Urothelium cell line (cell line): ENCODE measurements around the gene GABRR3.

Experiments used
- DNase-seq: peaks from one replicate; pipeline ENCODE4 v3.0.0; 2011; ENCODE audit warnings: low spot score, mixed read lengths
- FAIRE-seq: peaks from 2 replicates; lab custom pipeline; 2011; peaks lifted over from hg19 to GRCh38; lab: Jason Lieb, UNC

Gene GABRR3

DNA sequence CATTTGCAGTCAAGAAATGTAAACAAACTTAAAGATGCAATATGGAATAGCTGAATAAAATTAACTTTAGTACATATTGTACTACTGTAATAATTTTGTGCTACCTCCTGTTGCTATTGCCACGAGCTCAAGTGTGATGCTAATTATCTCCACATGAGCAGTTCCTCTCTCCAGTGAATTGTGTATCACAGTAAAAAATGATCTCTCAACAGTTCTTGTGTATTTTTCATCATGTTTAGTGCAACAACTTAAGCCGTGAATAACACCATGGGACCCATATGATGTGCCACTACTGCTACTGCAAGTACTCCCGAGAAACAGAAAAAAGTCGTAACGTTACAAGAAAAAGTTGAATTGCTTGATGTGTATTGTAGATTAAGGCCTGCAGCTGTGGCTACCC is 75.2 kb downstream of the GABRR3 start:
- DNase-seq (no peak), FAIRE-seq (no peak)

DNA sequence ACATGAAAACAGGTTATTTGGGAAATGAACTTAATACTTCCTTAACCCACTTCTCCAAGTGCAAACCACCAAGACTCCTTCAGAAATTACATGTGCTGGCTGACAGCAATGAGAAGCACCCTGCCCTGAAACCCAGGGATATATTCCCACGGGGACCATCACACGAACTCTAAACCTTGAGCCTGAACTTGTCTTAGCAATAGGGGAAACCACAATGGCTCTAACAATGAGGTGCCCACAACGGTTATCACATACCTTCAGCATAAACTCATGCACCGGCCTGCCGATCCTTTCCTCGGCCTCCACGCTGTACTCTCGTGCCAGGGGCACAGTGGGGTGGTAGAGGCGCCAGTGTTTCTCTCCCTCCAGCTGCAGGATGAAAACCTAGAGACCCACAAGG is 76.3 kb downstream of the GABRR3 start:
- DNase-seq (no peak), FAIRE-seq (no peak)

DNA sequence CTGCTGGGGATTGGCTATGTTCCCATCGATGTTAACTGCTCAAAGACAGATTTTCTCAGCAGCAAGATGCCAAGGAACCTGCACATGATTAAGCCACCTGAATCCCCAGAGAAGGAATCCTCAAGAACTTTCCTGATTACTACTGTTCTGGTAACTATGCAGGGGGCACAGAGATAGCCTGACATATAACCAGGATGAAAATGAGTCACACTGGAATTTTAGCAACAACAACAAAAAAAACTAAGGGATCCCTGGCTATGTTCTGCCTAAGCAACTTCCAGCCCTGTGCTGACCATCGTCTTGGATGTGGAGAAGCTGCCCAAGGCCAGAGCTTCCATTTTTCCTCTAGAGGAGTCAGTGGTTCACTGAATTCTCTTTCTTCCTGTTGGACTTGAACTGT is 76.7 kb downstream of the GABRR3 start:
- FAIRE-seq (no peak), DNase-seq (no peak)

DNA sequence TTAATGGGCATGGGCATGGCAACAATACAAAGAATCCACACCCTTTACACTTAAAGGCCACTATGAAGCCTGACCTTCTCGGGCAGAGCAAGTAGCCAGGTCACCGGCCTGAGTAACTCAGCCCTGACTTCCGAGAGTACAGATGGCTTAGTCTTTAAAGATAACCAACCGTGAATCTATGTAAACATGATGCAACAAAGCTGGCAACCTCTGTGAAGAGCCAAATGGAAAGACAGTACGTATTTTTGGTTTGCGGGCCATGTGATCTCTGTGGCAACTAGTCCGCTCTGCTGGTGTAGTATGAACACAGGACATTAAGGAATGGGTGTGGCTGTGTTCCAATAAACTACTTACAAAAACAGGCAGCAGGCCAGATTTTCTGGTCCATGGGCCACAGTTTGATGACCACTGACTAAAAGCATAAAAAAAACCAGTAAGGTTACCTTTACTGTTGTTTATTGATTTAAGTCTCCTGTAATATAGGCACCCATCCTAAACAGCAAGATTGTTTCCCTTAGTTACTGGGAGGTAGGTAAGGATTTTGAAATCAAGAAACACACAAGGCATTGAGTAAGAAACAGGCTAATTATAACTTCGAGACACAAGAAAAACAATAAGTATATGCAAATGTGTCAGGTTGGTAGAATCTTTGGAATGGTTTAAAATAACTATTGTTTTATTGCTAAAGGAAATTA is 77.4 kb downstream of the GABRR3 start:
- no peak for FAIRE-seq
- DNase-seq = no peak

DNA sequence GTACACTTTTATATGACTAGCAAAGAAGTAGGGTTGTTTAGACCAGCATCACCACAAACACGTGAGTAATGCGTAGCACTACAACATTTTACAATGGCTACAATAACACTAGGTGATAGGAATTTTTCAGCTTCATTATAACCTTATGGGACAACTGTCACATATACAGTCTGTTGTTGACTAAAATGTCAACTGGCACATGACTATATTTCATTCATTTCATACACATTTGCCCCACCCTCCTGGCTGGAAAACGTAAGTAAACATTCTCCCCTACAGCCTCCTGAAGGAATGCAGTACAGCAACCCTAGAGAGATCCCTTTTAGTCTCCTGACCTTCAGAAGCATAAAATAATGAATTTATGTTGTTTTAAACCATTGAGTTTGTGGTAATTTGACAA is 79.1 kb downstream of the GABRR3 start:
- DNase-seq = no peak
- no peak for FAIRE-seq

DNA sequence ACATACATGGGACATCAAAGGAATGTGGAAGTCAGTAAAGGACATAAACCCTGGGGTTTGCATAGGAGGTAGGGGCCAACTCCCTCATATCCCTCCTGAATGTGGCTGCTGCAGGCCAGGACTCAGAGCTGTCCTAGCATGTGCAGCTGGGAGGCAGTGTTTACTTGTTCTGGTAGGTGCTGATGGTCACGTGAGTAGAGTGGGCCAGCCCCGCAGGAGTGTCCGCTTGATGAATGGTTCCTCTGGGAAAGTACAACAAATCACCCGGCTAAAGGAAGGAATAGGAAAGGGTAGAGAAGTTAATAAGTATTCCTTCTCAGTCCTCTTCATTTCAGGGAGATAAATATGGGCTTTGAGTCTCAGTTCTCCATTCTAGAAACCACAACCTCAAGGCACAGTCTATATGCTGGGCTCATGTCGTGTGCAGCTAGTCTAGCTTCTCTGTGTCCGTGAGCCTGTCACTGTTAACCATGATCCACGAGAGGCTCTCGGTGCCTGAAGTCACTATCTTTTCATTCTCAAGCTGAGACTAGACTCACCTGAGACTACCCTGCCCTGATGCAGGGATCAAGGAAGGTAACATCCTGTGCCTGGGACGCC is 80.8 kb downstream of the GABRR3 start:
- FAIRE-seq = peak; percentile 32
- no peak for DNase-seq

DNA sequence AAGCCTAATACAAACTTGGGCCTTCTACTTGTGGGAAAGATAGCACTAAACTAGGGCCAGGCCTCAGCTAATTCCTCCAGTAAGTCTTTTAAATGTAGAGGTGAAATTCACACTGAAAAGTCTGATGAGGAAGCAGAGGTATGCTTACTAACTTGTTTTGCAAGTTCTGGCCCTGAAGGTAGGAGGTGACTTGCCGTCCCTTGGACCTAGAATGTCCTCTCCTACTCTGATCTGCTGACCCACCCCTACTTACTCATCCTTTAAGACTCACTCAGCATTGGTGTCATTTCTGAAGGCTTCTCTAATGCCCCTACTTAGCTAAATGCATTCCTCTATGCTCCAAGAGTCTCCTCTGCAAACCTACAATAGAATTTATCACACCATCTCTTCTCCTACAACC is 82.2 kb downstream of the GABRR3 start:
- FAIRE-seq = no peak

DNA sequence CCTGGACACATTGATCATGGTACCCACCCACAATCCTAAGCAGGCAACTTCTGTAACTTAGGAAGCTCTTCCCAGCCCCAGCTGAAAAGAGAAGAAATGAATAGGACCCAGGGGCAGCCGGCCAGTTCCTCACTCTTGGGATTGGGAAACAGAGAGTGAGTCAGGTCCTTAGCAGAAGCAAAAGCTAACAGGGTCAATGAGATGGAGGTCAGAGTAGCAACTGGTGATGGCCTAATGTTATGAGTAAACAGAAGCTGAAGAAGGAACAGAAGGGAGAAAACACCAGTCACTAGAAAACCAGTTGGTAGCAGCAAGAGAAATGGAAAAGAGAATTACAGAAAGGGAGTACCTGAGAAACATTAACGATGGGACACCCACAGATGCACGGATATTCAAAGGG is 82.8 kb downstream of the GABRR3 start:
- no peak for FAIRE-seq

More for the DNA sequence above, 82.2 kb downstream of the GABRR3 start:
- no peak for DNase-seq

DNA sequence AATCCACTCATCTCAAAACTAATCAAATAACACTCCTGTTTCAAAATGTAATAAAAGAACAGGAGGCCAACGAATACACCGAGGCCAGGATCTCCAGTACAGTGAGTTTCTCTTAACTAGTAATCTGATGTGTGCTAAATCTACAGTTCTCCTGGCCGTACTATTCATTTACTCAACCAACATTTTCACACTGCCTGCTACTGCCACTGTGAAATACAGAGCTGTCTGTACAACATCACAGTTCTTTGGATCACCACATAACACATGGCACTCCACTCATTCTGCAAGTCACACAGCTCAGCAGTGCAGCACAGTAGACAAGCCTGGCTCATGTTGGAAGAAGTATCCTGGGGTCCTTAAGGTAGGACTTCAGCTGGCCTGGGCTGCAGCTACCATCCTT is 84.8 kb downstream of the GABRR3 start:
- FAIRE-seq = no peak
- no peak for DNase-seq

More for the DNA sequence above, 82.8 kb downstream of the GABRR3 start:
- no peak for DNase-seq

DNA sequence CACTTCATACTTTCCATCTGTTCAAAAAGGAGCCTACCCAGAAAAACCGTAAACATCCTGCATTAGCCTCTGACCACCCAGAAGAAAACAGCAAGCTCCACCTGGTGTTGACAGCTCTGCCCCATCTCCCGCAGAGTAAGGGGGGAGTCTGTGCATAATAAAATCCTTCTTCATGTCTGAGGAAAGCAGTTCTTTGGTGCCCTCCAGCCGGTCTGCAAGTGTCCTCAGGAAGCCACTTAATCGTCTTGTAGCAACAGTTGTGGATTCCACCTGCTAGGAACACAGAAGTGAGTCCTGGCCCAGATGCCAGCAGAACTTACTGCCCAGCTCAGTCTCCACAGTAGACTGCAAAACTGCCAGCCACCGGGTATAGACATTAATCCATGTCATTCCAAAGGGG is 85.4 kb downstream of the GABRR3 start:
- FAIRE-seq (no peak), DNase-seq (no peak)

DNA sequence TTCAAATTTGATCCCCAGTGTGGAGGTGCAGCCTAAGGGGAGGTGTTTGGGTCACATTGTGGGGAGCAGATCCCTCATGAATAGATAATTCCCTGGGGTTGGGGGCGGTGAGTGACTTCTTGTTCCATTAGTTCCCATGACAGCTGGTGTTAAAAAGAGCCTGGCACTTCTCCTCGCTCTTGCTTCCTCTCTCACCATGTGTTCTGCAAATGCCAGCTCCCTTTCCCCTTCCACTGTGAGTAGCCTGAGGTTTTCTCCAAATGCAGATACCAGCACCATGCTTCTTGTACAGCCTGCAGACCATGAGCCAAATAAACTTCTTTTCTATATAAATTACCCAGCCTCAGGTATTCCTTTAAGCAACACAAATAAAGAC is 86.0 kb downstream of the GABRR3 start:
- FAIRE-seq (no peak), DNase-seq (no peak)

DNA sequence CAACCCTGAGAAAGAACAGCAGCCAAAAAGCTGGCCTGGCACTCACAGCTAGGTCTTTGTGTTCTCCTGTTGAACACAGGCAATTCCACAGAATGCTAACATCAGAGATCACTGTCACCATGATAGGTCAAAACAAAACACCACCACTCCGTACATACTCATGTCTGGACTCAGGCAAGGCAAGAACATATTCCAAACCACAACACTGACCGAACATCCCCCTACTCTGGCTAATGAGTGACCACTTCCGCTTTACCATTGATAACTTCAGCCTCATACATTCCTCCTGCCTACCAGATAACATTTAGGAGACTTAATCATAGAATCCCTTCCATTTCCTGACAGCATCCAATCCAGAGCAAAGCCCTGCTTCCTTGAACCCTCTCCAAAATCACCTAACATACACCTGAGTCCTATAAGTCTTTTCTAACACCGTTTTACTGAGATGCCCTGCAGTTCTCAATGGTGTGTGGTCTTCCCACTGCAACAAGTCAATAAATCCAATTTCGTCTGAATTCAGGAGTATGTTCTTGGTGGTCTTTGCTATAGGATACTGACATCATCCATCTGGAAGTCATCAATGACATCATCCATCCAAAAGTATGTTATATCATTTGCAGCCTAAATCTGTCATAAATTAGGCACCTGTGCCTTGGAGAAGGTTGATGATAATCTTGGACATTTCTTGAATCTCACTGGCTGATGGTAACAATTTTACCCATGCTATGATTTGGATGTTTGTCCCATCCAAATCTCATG is 86.6 kb downstream of the GABRR3 start:
- no peak for DNase-seq
- peak; percentile 46 for FAIRE-seq

DNA sequence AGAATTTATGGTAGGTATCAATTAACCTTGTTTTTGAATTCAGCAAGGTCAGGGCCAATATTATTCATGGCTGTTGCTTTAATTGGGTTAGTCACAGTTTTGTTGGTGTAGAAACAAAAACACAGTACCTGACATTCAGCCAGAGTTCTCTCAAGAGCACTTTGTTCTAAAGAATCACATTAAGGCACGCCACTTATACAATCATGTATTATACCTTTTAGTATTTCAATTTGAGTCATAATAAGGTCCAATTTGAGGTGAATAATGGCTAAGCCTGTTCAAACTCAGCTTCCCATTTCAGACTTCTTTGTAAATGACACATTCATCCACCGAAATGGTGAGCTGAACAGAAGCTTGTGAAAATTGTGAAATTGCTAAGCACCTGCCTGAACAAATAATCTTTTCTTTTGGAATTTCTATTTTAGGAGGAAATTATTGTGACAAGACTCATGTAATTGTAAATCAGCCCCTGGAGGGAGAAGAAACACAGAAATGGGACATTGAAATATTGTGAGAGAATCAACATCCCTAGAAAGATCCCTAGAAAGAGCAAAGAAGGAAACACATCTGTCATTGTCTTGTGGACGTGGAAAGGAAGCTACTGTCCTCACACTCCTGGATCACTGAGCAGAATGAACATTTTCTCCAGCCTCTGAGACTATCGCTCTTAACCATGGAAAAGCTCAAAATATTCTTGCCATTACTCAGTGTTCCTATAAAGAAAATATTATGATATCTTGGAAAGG is 92.1 kb downstream of the GABRR3 start:
- DNase-seq = no peak
- no peak for FAIRE-seq

DNA sequence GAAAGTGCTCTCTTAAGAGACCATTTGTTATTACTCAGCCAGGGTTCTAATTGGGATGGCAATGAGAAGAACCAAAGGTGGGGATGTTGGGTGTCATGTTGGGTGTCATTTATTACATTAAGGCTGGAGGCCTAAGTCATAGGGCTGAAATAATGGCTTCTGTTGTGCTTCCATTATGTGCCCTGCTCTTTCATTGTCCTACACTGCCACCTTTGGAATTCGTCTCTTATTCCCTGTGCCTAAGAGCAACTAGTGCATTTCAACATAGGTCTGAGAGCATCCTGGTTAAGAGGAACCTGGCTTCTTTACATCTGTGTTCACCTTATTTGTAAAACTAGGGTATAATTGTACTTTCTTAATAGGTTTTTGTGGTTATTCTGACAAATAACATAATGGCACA is 95.1 kb downstream of the GABRR3 start:
- no peak for DNase-seq
- no peak for FAIRE-seq

DNA sequence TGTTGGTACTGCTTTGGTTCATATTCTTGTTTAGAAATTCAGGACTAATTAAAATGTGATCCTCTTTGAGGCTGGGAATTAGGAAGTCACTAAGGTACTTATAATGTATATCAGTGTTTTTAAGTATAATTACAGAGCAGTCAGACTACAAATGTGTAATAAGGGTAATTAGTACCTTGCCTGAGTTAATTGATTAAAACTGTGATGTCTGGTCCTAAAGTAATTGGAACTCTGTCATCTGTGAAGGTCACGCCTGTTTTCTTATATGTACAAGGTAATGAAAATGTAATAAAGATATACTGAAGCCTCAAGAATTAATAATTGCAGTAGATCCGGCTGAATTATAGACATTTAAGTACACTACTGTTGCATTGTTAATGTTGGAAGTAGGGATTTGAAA is 95.7 kb downstream of the GABRR3 start:
- no peak for FAIRE-seq

DNA sequence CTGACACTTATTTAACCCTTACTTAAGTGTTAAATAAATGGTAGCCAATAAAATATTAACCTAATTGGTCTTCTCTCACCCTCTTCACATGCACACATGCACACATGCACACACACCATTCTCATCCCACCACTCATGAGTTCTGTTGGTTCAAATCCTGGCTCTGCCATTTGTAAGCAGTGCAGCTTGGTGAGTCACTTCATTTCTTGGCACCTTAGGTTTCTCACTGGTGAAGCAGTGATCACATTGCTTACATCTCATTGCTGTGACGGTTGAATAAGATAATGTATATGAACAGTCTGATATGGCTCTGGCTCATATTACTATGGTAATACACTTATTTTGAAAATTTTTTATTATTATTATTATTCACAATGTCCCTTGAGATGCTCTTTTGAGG is 96.7 kb downstream of the GABRR3 start:
- FAIRE-seq (peak; percentile 61), DNase-seq (no peak)

More for the DNA sequence above, 95.7 kb downstream of the GABRR3 start:
- DNase-seq = no peak

DNA sequence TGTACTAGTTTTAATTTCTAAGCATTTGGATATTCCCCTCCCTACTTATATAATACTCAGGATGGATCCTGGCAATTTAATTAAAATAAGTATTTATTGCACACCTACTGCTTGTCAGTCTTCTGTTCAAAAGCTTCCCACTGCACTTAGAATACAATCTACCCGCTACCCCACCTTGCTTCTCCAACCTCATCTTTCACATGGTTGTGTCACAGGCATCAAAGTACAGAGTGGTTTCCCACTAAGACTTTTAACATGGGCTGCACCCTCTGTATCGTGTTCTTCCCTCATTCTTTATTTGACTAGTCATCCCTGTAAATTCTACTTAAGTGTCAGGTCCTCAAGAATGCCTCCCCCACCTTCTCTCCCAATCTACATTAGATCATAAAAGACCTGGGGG is 97.9 kb downstream of the GABRR3 start:
- DNase-seq (no peak), FAIRE-seq (no peak)

DNA sequence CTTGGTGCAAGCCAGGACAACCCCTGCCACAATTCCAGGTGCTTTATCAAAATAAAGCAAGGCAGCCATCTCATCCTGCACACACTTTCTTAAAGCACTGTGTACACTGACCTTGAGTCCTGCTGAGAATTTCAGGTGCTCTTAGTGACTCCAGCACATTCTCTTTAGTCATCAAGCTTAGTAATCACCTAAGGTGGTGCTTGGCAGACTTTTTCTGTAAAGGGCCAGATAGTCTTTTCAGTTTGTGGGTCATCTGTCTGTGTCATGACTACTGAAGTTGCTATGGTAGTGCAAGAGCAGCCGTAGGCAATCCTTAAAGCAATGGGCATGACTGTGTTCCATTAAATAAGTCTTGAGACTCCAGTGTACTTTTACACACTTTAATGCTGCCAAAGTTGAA is 99.3 kb downstream of the GABRR3 start:
- FAIRE-seq = no peak

More for the DNA sequence above, 99.3 kb downstream of the GABRR3 start:
- DNase-seq = no peak
